Endothelial cell of umbilical vein (primary cell): ENCODE measurements around the gene SH3BP1. TPM values are rescaled to one million over a fixed set of nuclear protein-coding genes. Genes with fewer than 3 reads are reported as not detected.

ENCODE experiments used
- BruUV-seq: library from RNA; stranded (reverse); fragments of 400-500 nt; replicated peaks from 2 replicates; lab custom pipeline; 2021; lab: Mats Ljungman, UMichigan
- CTCF ChIA-PET: fragments of 300-600, 350-600 bp; sonication (Branson Sonifier 250); formaldehyde crosslinking; loops from one replicate; lab custom pipeline; 2021; ENCODE audit warnings: antibody characterized with exemption, inconsistent platforms; lab: Charles Lee
- POLR2A ChIA-PET: fragments of 300-600, 350-600 bp; sonication (Branson Sonifier 250); formaldehyde crosslinking; loops from one replicate; lab custom pipeline; 2021; ENCODE audit warnings: antibody characterized with exemption, inconsistent platforms; lab: Charles Lee
- DNase-seq: peaks from one replicate; pipeline ENCODE4 v3.0.0-alpha.2; 2011; ENCODE audit warnings: low read depth, low spot score
- FAIRE-seq: peaks from 2 replicates; lab custom pipeline; 2011; peaks lifted over from hg19 to GRCh38; lab: Jason Lieb, UNC
- H2AFZ ChIP-seq: 2 replicates; pipeline ENCODE4 v1.6.0; 2012; ENCODE audit warnings: low read depth, low read length, control low read depth, inconsistent platforms
- H3K27ac ChIP-seq: 2 replicates; pipeline ENCODE4 v1.5.1; 2011; ENCODE audit warnings: low read depth, mild to moderate bottlenecking, control low read depth, low read length, moderate library complexity; ENCODE audit not compliant: insufficient read depth
- H3K27me3 ChIP-seq, 2 experiments: 2 replicates each; pipeline versions ENCODE4 v1.6.0 to v1.6.1; 2011; ENCODE audit warnings: low read length in 2 of 2, mixed read lengths in 1 of 2; ENCODE audit not compliant: control insufficient read depth in 2 of 2, insufficient read depth in 2 of 2
- H3K36me3 ChIP-seq, 2 experiments: 2 replicates in 1 of 2; 3 replicates in 1 of 2; pipeline ENCODE4 v1.5.1; 2011; ENCODE audit warnings: low read length in 2 of 2, mild to moderate bottlenecking in 1 of 2, moderate library complexity in 1 of 2; ENCODE audit not compliant: control insufficient read depth in 2 of 2, insufficient read depth in 2 of 2; ENCODE audit errors: extremely low read depth in 1 of 2
- H3K4me1 ChIP-seq: 3 replicates; pipeline ENCODE4 v1.5.1; 2011; ENCODE audit warnings: mild to moderate bottlenecking, low read length; ENCODE audit not compliant: control insufficient read depth, insufficient read depth; ENCODE audit errors: extremely low read depth
- H3K4me2 ChIP-seq: 2 replicates; pipeline ENCODE4 v1.6.1; 2011; ENCODE audit warnings: low read length, control low read depth, mixed read lengths; ENCODE audit not compliant: insufficient read depth
- H3K4me3 ChIP-seq, 3 experiments: fragments of 200-600 bp in 1 of 3; sonication (generic), shearing (Covaris generic) in 1 of 3; replicated peaks in 1 of 3; 2 replicates each; pipeline ENCODE4 v1.5.1; 2011 to 2016; ENCODE audit warnings: control low read depth in 3 of 3, low read length in 3 of 3, mild to moderate bottlenecking in 2 of 3, inconsistent platforms in 1 of 3, low read depth in 1 of 3, moderate library complexity in 1 of 3; ENCODE audit not compliant: insufficient read depth in 1 of 3
- H3K79me2 ChIP-seq: 2 replicates; pipeline ENCODE4 v1.6.0; 2012; ENCODE audit warnings: low read length, inconsistent platforms; ENCODE audit not compliant: control insufficient read depth, insufficient read depth
- H3K9ac ChIP-seq: replicated peaks from 2 replicates; pipeline ENCODE3; 2011; ENCODE audit warnings: low read length, control low read depth; ENCODE audit not compliant: insufficient read depth; ENCODE audit errors: extremely low read depth
- H3K9me1 ChIP-seq: replicated peaks from 3 replicates; pipeline ENCODE4 v1.6.0; 2011; ENCODE audit warnings: mild to moderate bottlenecking, low read length; ENCODE audit not compliant: control insufficient read depth, insufficient read depth; ENCODE audit errors: extremely low read depth
- H3K9me3 ChIP-seq: replicated peaks from 2 replicates; pipeline ENCODE4 v1.5.1; 2012; ENCODE audit warnings: low read length, inconsistent platforms; ENCODE audit not compliant: control insufficient read depth, insufficient read depth
- H4K20me1 ChIP-seq: replicated peaks from 2 replicates; pipeline ENCODE3; 2011; ENCODE audit warnings: mild to moderate bottlenecking, low read length; ENCODE audit not compliant: control insufficient read depth, insufficient read depth; ENCODE audit errors: extremely low read depth
- CTCF ChIP-seq, 2 donors: IDR thresholded peaks; 1 replicate in 1 of 2; 2 replicates in 1 of 2; pipeline ENCODE4 v1.5.1; 2011; ENCODE audit warnings: low read length in 2 of 2, mild to moderate bottlenecking in 2 of 2, moderate library complexity in 2 of 2, control low read depth in 1 of 2, inconsistent platforms in 1 of 2, low read depth in 1 of 2; ENCODE audit not compliant: insufficient read depth in 1 of 2; ENCODE audit errors: extremely low read depth in 1 of 2
- EZH2 ChIP-seq: IDR thresholded peaks from 2 replicates; pipeline ENCODE4 v1.6.1; 2012; ENCODE audit warnings: borderline replicate concordance, low read depth, mild to moderate bottlenecking, moderate library complexity, low read length, inconsistent platforms; ENCODE audit not compliant: severe bottlenecking
- FOS ChIP-seq: IDR thresholded peaks from 2 replicates; pipeline ENCODE4 v1.6.1; 2011; ENCODE audit warnings: mild to moderate bottlenecking, low read length, moderate library complexity, borderline replicate concordance; ENCODE audit not compliant: insufficient read depth
- GATA2 ChIP-seq: IDR thresholded peaks from 2 replicates; pipeline ENCODE4 v1.7.0; 2011; ENCODE audit warnings: low read depth, mild to moderate bottlenecking, moderate library complexity, mixed read lengths, low read length; ENCODE audit not compliant: insufficient read length, insufficient read depth
- JUN ChIP-seq: IDR thresholded peaks from 2 replicates; pipeline ENCODE4 v1.6.1; 2011; ENCODE audit warnings: borderline replicate concordance, low read depth; ENCODE audit not compliant: insufficient read length, insufficient read depth
- MAX ChIP-seq: IDR thresholded peaks from 2 replicates; pipeline ENCODE4 v1.6.1; 2011; ENCODE audit not compliant: insufficient read depth, insufficient read length
- MYC ChIP-seq: IDR thresholded peaks from one replicate; pipeline ENCODE4 v1.6.1; 2011; ENCODE audit warnings: mild to moderate bottlenecking, low read depth, low read length
- POLR2AphosphoS5 ChIP-seq: IDR thresholded peaks from 2 replicates; pipeline ENCODE4 v1.6.1; 2012; ENCODE audit warnings: low read depth, mild to moderate bottlenecking, control low read depth, low read length, moderate library complexity; ENCODE audit not compliant: insufficient read depth
- dilution Hi-C: fragments of 300-500 bp; cut with MboI; formaldehyde crosslinking; loops from one replicate; pipeline ENCODE4 v1.15.0; 2019; ENCODE audit warnings: low sequenced_read_pairs; ENCODE audit not compliant: extremely low pct_ligation_motif_present
- intact Hi-C: fragments of 100-400 bp; cut with micrococcal nuclease; formaldehyde crosslinking; loops from one replicate; pipeline ENCODE4 v1.10.0; 2022
- polyA plus RNA-seq, 4 experiments: library from polyadenylated mRNA; depleted of rRNA in 3 of 4; stranded (reverse) in 3 of 4; unstranded in 1 of 4; fragments of >200 nt; gene quantifications; 2 replicates each; pipeline versions ENCODE4 v1.2.1 to v1.2.3, GENCODE V29; 2011 to 2012; ENCODE audit warnings: missing spikeins in 1 of 4
- total RNA-seq: library from RNA; stranded (reverse); gene quantifications from 2 replicates; pipeline ENCODE4 v1.2.3, GENCODE V29; 2021

Gene SH3BP1
- total and polyA plus RNA-seq, 2 donors (not counting 3 experiments of a cell fraction or from before 2014, with no cell fraction given), result 2.3 to 4.3 TPM

GRCh38 chr22:37629928-37630327 lies 9.5 kb upstream of the SH3BP1 start:
- POLR2A ChIA-PET, result no interaction called here
- no peak overlapping the region for H3K4me2 ChIP-seq
- H3K79me2 ChIP-seq, result no peaks in the 10 kb centered on the region
- dilution Hi-C loops (no loop called here), intact Hi-C loops (no loop called here)
- H4K20me1 ChIP-seq, result no peaks in the 10 kb centered on the region
- H3K9ac ChIP-seq, result no peak overlapping the region
- no TSS peak for BruUV-seq
- H3K27ac ChIP-seq, result no peak overlapping the region
- H2AFZ ChIP-seq, result no peak overlapping the region
- H3K9me1 ChIP-seq, result no peaks in the 10 kb centered on the region
- peaks cover 25% of the 10 kb centered on the region for H3K4me1 ChIP-seq
- no peak overlapping the region for H3K4me3 ChIP-seq
- CTCF ChIA-PET, result interaction anchor here (1.2 to 2.8 kb wide), 2 partner anchors 13 kb away, joined by 5 to 32 read pairs; no protein-coding TSS in a partner anchor
- TF ChIP-seq MAX (no peak), EZH2 (no peak), FOS (no peak), JUN (no peak), POLR2AphosphoS5 (no peak), MYC (no peak), GATA2 (no peak), CTCF (IDR thresholded peaks at IDR 0.05; ENCODE audit: extremely low read depth in 1 of 2, insufficient read depth in 1 of 2, low read depth in 1 of 2, low read length in 2 of 2) (no peak)
- DNase-seq (no peak), FAIRE-seq (no peak)
- H3K27me3 ChIP-seq, result no peaks in the 10 kb centered on the region
- H3K36me3 ChIP-seq, result peaks cover 0 to 5% of the 10 kb centered on the region in 2 experiments
- H3K9me3 ChIP-seq, result no peaks in the 10 kb centered on the region
